Kidney (tissue), 14 donors: ENCODE data around the gene TMEFF1. TPM values are rescaled to one million over a fixed set of nuclear protein-coding genes. Genes with fewer than 3 reads are reported as not detected.

Experiments used
- DNase-seq, 5 donors: peaks; one replicate each; pipeline ENCODE4 v3.0.0-alpha.2; 2013 to 2020
- FAIRE-seq: peaks from 2 replicates; lab custom pipeline; 2012; peaks lifted over from hg19 to GRCh38; lab: Jason Lieb, UNC
- H3K27ac ChIP-seq, 2 donors: one replicate each; pipeline ENCODE4 v1.7.0; 2013; ENCODE audit warnings: low read depth in 2 of 2, low read length in 2 of 2, inconsistent platforms in 1 of 2
- H3K27me3 ChIP-seq: one replicate; pipeline ENCODE4 v1.7.1; 2013; ENCODE audit warnings: low read length, inconsistent platforms; ENCODE audit not compliant: control insufficient read depth, insufficient read depth
- H3K36me3 ChIP-seq, 3 donors: one replicate each; pipeline versions ENCODE4 v1.7.0 to v1.7.1; 2013; ENCODE audit warnings: low read length in 3 of 3, control low read depth in 1 of 3, inconsistent platforms in 1 of 3; ENCODE audit not compliant: insufficient read depth in 3 of 3, control insufficient read depth in 2 of 3
- H3K4me1 ChIP-seq, 3 donors: one replicate each; pipeline versions ENCODE4 v1.7.0 to v1.7.1; 2013; ENCODE audit warnings: low read length in 3 of 3, inconsistent platforms in 1 of 3, low read depth in 1 of 3; ENCODE audit not compliant: control insufficient read depth in 2 of 3, insufficient read depth in 2 of 3
- H3K4me3 ChIP-seq, 3 donors: one replicate each; pipeline versions ENCODE4 v1.7.0 to v1.8.1; 2013; ENCODE audit warnings: low read length in 3 of 3, control low read depth in 1 of 3, inconsistent platforms in 1 of 3
- H3K9ac ChIP-seq, 3 donors: one replicate each; pipeline versions ENCODE4 v1.7.0 to v1.7.1; 2013; ENCODE audit warnings: low read length in 3 of 3, control low read depth in 1 of 3, inconsistent platforms in 1 of 3
- H3K9me3 ChIP-seq, 3 donors: one replicate each; pipeline versions ENCODE4 v1.7.0 to v1.7.1; 2013; ENCODE audit warnings: low read length in 3 of 3, control low read depth in 1 of 3, inconsistent platforms in 1 of 3; ENCODE audit not compliant: control insufficient read depth in 2 of 3, insufficient read depth in 1 of 3
- intact Hi-C: fragments of 100-400 bp; cut with DNase I; formaldehyde crosslinking; loops from one replicate; pipeline ENCODE4 v1.11.1; 2022
- polyA plus RNA-seq: library from polyadenylated mRNA; stranded (reverse); fragments of 350-450 nt; fragmentation: Illumina TruSeq; extraction: RNeasy Lipid Tissue Mini Kit (QIAGEN cat#74804); gene quantifications from one replicate; pipeline ENCODE4 v1.2.3, GENCODE V29; 2014; ENCODE audit warnings: low read depth, low replicate concordance; ENCODE audit not compliant: insufficient read depth
- total RNA-seq: library from RNA; stranded (reverse); fragmentation: NEBNext Ultra II Directional; extraction: Animal tissue kit (Norgen Biotek cat#: 25700); gene quantifications from one replicate; pipeline ENCODE4 v1.2.1, GENCODE V29; 2021
- TF ChIP-seq, protein P1 (sequence below): IDR thresholded peaks from 3 replicates; pipeline ENCODE4 v1.5.1; 2012; ENCODE audit warnings: mild to moderate bottlenecking, moderate library complexity, borderline replicate concordance; ENCODE audit not compliant: insufficient read depth; ENCODE audit errors: extremely low read depth
- donor health status: control.
- donor health status: control.
- donor health status: control.
- donor health status: control.
- donor health status: control.
- donor health status: DM: yes; HTN: yes; CAD: no.
- donor health status: Normal renal cell carcinoma (clear cell type).

The TMEFF1 gene
- total and polyA plus RNA-seq, 2 donors from 2014 or later, result 0.66 TPM; not detected in 1

DNA sequence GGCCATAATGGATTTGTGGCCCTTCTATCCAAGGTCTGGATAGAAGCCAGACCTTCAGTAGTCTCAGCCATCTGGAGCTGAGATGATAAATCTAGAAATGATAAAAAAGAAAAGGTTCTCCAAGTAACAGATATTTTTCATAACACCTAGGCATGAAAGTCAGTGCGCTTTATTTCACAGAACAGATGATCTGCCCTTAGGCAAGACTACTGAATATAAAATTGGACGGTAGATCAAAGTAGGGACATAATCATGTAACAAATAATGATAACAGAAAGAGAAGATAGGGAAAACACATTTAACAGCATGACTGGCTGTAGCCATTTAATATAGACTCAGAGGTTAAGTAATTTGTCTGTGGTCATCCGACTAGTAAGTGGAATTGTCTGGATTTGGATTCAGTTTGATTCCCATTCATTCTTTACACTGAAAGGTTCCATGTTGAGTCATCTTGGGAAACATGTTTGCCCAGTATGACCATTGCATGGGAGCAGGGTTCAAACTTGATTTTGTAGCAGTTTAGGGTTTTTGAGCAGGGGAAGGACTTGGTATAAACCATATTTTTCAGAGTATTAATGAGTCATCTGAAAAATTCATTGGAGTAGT lies 100.8 kb downstream of the TMEFF1 start:
- H3K27me3 ChIP-seq, result no peaks in the 10 kb centered on the region
- no peaks in the 10 kb centered on the region for H3K9me3 ChIP-seq
- intact Hi-C loops, result no loop called here
- FAIRE-seq, result no peak
- H3K4me1 ChIP-seq, result no peaks in the 10 kb centered on the region
- H3K4me3 ChIP-seq, result no peak overlapping the region
- TF ChIP-seq, protein P1, sequence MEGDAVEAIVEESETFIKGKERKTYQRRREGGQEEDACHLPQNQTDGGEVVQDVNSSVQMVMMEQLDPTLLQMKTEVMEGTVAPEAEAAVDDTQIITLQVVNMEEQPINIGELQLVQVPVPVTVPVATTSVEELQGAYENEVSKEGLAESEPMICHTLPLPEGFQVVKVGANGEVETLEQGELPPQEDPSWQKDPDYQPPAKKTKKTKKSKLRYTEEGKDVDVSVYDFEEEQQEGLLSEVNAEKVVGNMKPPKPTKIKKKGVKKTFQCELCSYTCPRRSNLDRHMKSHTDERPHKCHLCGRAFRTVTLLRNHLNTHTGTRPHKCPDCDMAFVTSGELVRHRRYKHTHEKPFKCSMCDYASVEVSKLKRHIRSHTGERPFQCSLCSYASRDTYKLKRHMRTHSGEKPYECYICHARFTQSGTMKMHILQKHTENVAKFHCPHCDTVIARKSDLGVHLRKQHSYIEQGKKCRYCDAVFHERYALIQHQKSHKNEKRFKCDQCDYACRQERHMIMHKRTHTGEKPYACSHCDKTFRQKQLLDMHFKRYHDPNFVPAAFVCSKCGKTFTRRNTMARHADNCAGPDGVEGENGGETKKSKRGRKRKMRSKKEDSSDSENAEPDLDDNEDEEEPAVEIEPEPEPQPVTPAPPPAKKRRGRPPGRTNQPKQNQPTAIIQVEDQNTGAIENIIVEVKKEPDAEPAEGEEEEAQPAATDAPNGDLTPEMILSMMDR, result no peak
- H3K27ac ChIP-seq, result no peak overlapping the region
- H3K9ac ChIP-seq, result no peak overlapping the region
- no peaks in the 10 kb centered on the region for H3K36me3 ChIP-seq
- no peak for DNase-seq

DNA sequence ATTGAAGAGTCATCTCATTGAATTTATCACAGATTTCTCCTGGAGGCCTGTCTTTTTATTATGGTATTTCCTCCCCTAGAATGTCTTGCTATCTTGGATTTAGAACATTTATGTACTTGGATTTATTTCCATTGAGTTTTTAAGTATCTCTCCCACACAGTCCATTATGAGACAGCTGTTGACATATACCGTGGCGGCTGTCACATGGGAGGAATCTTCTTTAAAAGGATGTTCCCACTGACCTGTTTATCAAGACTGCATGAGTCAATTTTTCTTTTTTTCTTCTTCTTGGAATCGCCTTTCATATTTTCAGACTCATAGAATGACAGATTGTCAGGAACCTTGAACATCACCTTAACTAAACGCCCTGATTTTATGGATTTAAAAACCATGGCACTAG lies 102.1 kb downstream of the TMEFF1 start:
- Histone ChIP-seq H3K9me3 (no peaks in the 10 kb centered on the region), H3K4me3 (no peak overlapping the region), H3K36me3 (no peaks in the 10 kb centered on the region), H3K4me1 (no peaks in the 10 kb centered on the region), H3K27ac (no peak overlapping the region), H3K27me3 (no peaks in the 10 kb centered on the region), H3K9ac (no peak overlapping the region)
- DNase-seq (no peak), FAIRE-seq (no peak)
- TF ChIP-seq, protein P1, result no peak
- intact Hi-C loops, result no loop called here

- no peak overlapping the region for H3K9ac ChIP-seq
- H3K27me3 ChIP-seq, result no peaks in the 10 kb centered on the region
- no peaks in the 10 kb centered on the region for H3K4me1 ChIP-seq
- H3K27ac ChIP-seq, result no peak overlapping the region
- H3K9me3 ChIP-seq, result no peaks in the 10 kb centered on the region
- H3K4me3 ChIP-seq, result no peak overlapping the region
- DNase-seq, result no peak
- TF ChIP-seq, protein P1, result no peak
- no peak for FAIRE-seq
- H3K36me3 ChIP-seq, result no peaks in the 10 kb centered on the region
- intact Hi-C loops, result no loop called here
Measured at GRCh38 chr9:100575765-100576386, 102.9 kb downstream of the TMEFF1 start.
